Endothelial cell of umbilical vein (primary cell): ENCODE results near the gene SPATA31D3. TPM values are rescaled to one million over a fixed set of nuclear protein-coding genes. Genes with fewer than 3 reads are reported as not detected.

Source experiments
- BruUV-seq: library from RNA; stranded (reverse); fragments of 400-500 nt; replicated peaks from 2 replicates; lab custom pipeline; 2021; lab: Mats Ljungman, UMichigan
- CTCF ChIA-PET: fragments of 300-600, 350-600 bp; sonication (Branson Sonifier 250); formaldehyde crosslinking; loops from one replicate; lab custom pipeline; 2021; ENCODE audit warnings: antibody characterized with exemption, inconsistent platforms; lab: Charles Lee
- POLR2A ChIA-PET: fragments of 300-600, 350-600 bp; sonication (Branson Sonifier 250); formaldehyde crosslinking; loops from one replicate; lab custom pipeline; 2021; ENCODE audit warnings: antibody characterized with exemption, inconsistent platforms; lab: Charles Lee
- DNase-seq: peaks from one replicate; pipeline ENCODE4 v3.0.0-alpha.2; 2011; ENCODE audit warnings: low read depth, low spot score
- FAIRE-seq: peaks from 2 replicates; lab custom pipeline; 2011; peaks lifted over from hg19 to GRCh38; lab: Jason Lieb, UNC
- H2AFZ ChIP-seq: 2 replicates; pipeline ENCODE4 v1.6.0; 2012; ENCODE audit warnings: low read depth, low read length, control low read depth, inconsistent platforms
- H3K27ac ChIP-seq: 2 replicates; pipeline ENCODE4 v1.5.1; 2011; ENCODE audit warnings: low read depth, mild to moderate bottlenecking, control low read depth, low read length, moderate library complexity; ENCODE audit not compliant: insufficient read depth
- H3K27me3 ChIP-seq, 2 experiments: 2 replicates each; pipeline versions ENCODE4 v1.6.0 to v1.6.1; 2011; ENCODE audit warnings: low read length in 2 of 2, mixed read lengths in 1 of 2; ENCODE audit not compliant: control insufficient read depth in 2 of 2, insufficient read depth in 2 of 2
- H3K36me3 ChIP-seq, 2 experiments: 2 replicates in 1 of 2; 3 replicates in 1 of 2; pipeline ENCODE4 v1.5.1; 2011; ENCODE audit warnings: low read length in 2 of 2, mild to moderate bottlenecking in 1 of 2, moderate library complexity in 1 of 2; ENCODE audit not compliant: control insufficient read depth in 2 of 2, insufficient read depth in 2 of 2; ENCODE audit errors: extremely low read depth in 1 of 2
- H3K4me1 ChIP-seq: 3 replicates; pipeline ENCODE4 v1.5.1; 2011; ENCODE audit warnings: mild to moderate bottlenecking, low read length; ENCODE audit not compliant: control insufficient read depth, insufficient read depth; ENCODE audit errors: extremely low read depth
- H3K4me2 ChIP-seq: 2 replicates; pipeline ENCODE4 v1.6.1; 2011; ENCODE audit warnings: low read length, control low read depth, mixed read lengths; ENCODE audit not compliant: insufficient read depth
- H3K4me3 ChIP-seq, 3 experiments: fragments of 200-600 bp in 1 of 3; sonication (generic), shearing (Covaris generic) in 1 of 3; replicated peaks in 1 of 3; 2 replicates each; pipeline ENCODE4 v1.5.1; 2011 to 2016; ENCODE audit warnings: control low read depth in 3 of 3, low read length in 3 of 3, mild to moderate bottlenecking in 2 of 3, inconsistent platforms in 1 of 3, low read depth in 1 of 3, moderate library complexity in 1 of 3; ENCODE audit not compliant: insufficient read depth in 1 of 3
- H3K79me2 ChIP-seq: 2 replicates; pipeline ENCODE4 v1.6.0; 2012; ENCODE audit warnings: low read length, inconsistent platforms; ENCODE audit not compliant: control insufficient read depth, insufficient read depth
- H3K9ac ChIP-seq: replicated peaks from 2 replicates; pipeline ENCODE3; 2011; ENCODE audit warnings: low read length, control low read depth; ENCODE audit not compliant: insufficient read depth; ENCODE audit errors: extremely low read depth
- H3K9me1 ChIP-seq: replicated peaks from 3 replicates; pipeline ENCODE4 v1.6.0; 2011; ENCODE audit warnings: mild to moderate bottlenecking, low read length; ENCODE audit not compliant: control insufficient read depth, insufficient read depth; ENCODE audit errors: extremely low read depth
- H3K9me3 ChIP-seq: replicated peaks from 2 replicates; pipeline ENCODE4 v1.5.1; 2012; ENCODE audit warnings: low read length, inconsistent platforms; ENCODE audit not compliant: control insufficient read depth, insufficient read depth
- H4K20me1 ChIP-seq: replicated peaks from 2 replicates; pipeline ENCODE3; 2011; ENCODE audit warnings: mild to moderate bottlenecking, low read length; ENCODE audit not compliant: control insufficient read depth, insufficient read depth; ENCODE audit errors: extremely low read depth
- CTCF ChIP-seq, 2 donors: IDR thresholded peaks; 1 replicate in 1 of 2; 2 replicates in 1 of 2; pipeline ENCODE4 v1.5.1; 2011; ENCODE audit warnings: low read length in 2 of 2, mild to moderate bottlenecking in 2 of 2, moderate library complexity in 2 of 2, control low read depth in 1 of 2, inconsistent platforms in 1 of 2, low read depth in 1 of 2; ENCODE audit not compliant: insufficient read depth in 1 of 2; ENCODE audit errors: extremely low read depth in 1 of 2
- EZH2 ChIP-seq: IDR thresholded peaks from 2 replicates; pipeline ENCODE4 v1.6.1; 2012; ENCODE audit warnings: borderline replicate concordance, low read depth, mild to moderate bottlenecking, moderate library complexity, low read length, inconsistent platforms; ENCODE audit not compliant: severe bottlenecking
- FOS ChIP-seq: IDR thresholded peaks from 2 replicates; pipeline ENCODE4 v1.6.1; 2011; ENCODE audit warnings: mild to moderate bottlenecking, low read length, moderate library complexity, borderline replicate concordance; ENCODE audit not compliant: insufficient read depth
- GATA2 ChIP-seq: IDR thresholded peaks from 2 replicates; pipeline ENCODE4 v1.7.0; 2011; ENCODE audit warnings: low read depth, mild to moderate bottlenecking, moderate library complexity, mixed read lengths, low read length; ENCODE audit not compliant: insufficient read length, insufficient read depth
- JUN ChIP-seq: IDR thresholded peaks from 2 replicates; pipeline ENCODE4 v1.6.1; 2011; ENCODE audit warnings: borderline replicate concordance, low read depth; ENCODE audit not compliant: insufficient read length, insufficient read depth
- MAX ChIP-seq: IDR thresholded peaks from 2 replicates; pipeline ENCODE4 v1.6.1; 2011; ENCODE audit not compliant: insufficient read depth, insufficient read length
- MYC ChIP-seq: IDR thresholded peaks from one replicate; pipeline ENCODE4 v1.6.1; 2011; ENCODE audit warnings: mild to moderate bottlenecking, low read depth, low read length
- POLR2A ChIP-seq: IDR thresholded peaks from 2 replicates; pipeline ENCODE4 v1.6.1; 2012; ENCODE audit warnings: low read depth, mild to moderate bottlenecking, control low read depth, low read length
- POLR2AphosphoS5 ChIP-seq: IDR thresholded peaks from 2 replicates; pipeline ENCODE4 v1.6.1; 2012; ENCODE audit warnings: low read depth, mild to moderate bottlenecking, control low read depth, low read length, moderate library complexity; ENCODE audit not compliant: insufficient read depth
- dilution Hi-C: fragments of 300-500 bp; cut with MboI; formaldehyde crosslinking; loops from one replicate; pipeline ENCODE4 v1.15.0; 2019; ENCODE audit warnings: low sequenced_read_pairs; ENCODE audit not compliant: extremely low pct_ligation_motif_present
- intact Hi-C: fragments of 100-400 bp; cut with micrococcal nuclease; formaldehyde crosslinking; loops from one replicate; pipeline ENCODE4 v1.10.0; 2022
- polyA plus RNA-seq, 4 experiments: library from polyadenylated mRNA; depleted of rRNA in 3 of 4; stranded (reverse) in 3 of 4; unstranded in 1 of 4; fragments of >200 nt; gene quantifications; 2 replicates each; pipeline versions ENCODE4 v1.2.1 to v1.2.3, GENCODE V29; 2011 to 2012; ENCODE audit warnings: missing spikeins in 1 of 4
- total RNA-seq: library from RNA; stranded (reverse); gene quantifications from 2 replicates; pipeline ENCODE4 v1.2.3, GENCODE V29; 2021

SPATA31D3 gene
- total and polyA plus RNA-seq, 2 donors (not counting 3 experiments of a cell fraction or from before 2014, with no cell fraction given): not detected

GRCh38 chr9:81989700-81990099 is 46.4 kb downstream of the SPATA31D3 start:
- Histone ChIP-seq H3K4me2 (no peak overlapping the region), H3K27me3 (no peaks in the 10 kb centered on the region), H4K20me1 (no peaks in the 10 kb centered on the region), H3K79me2 (no peaks in the 10 kb centered on the region), H3K9me3 (no peaks in the 10 kb centered on the region), H3K4me3 (no peak overlapping the region), H3K9me1 (no peaks in the 10 kb centered on the region), H2AFZ (no peak overlapping the region), H3K4me1 (no peaks in the 10 kb centered on the region), H3K27ac (no peak overlapping the region), H3K9ac (no peak overlapping the region), H3K36me3 (no peaks in the 10 kb centered on the region)
- no TSS peak for BruUV-seq
- no peak for FAIRE-seq
- DNase-seq: no peak
- intact Hi-C loops: loop anchor here (10.0 kb wide), 1 partner anchor 105 kb away; no protein-coding TSS in a partner anchor
- CTCF ChIA-PET: interaction anchor here (0.5 kb wide), 1 partner anchor 1512 kb away, joined by 3 read pairs; no protein-coding TSS in a partner anchor
- dilution Hi-C loops: no loop called here
- POLR2A ChIA-PET: no interaction called here
- no peak for TF ChIP-seq MYC
- TF ChIP-seq FOS: no peak
- no peak for TF ChIP-seq EZH2
- TF ChIP-seq POLR2AphosphoS5: no peak
- TF ChIP-seq JUN: no peak
- no peak for TF ChIP-seq CTCF (IDR thresholded peaks at IDR 0.05; ENCODE audit: extremely low read depth in 1 of 2, insufficient read depth in 1 of 2, low read depth in 1 of 2, low read length in 2 of 2)
- TF ChIP-seq GATA2: no peak
- no peak for TF ChIP-seq POLR2A
- no peak for TF ChIP-seq MAX
